ENCODE measurements around the gene TMEM107.

GRCh38 chr17:8155231-8155995 is 20.8 kb downstream of the TMEM107 start:
- no peak for TF ChIP-seq EZH2 (IDR thresholded peaks at IDR 0.05; ENCODE audit: borderline replicate concordance, low read length)
- no peak for TF ChIP-seq CTCF (conservative IDR thresholded peaks at IDR 0.05 in 1 of 2, IDR thresholded peaks at IDR 0.05 in 1 of 2; ENCODE audit: extremely low read depth in 1 of 2, insufficient read depth in 1 of 2, low read depth in 1 of 2, low read length in 2 of 2)

Data from mammary epithelial cell (primary cell).